Glutamatergic neuron (in vitro differentiated cells): Measurements from ENCODE around the gene FBP1. TPM values are rescaled to one million over a fixed set of nuclear protein-coding genes. Genes with fewer than 3 reads are reported as not detected.
A peak's percentile ranks its signal among the peaks of the same experiment; 100 is the strongest.

Source experiments
- DNase-seq: peaks from one replicate; pipeline ENCODE4 v3.0.0; 2022
- H3K27ac Mint-ChIP-seq: one replicate; pipeline ENCODE4 v1.8.0; 2020; ENCODE audit warnings: mild to moderate bottlenecking, mixed read lengths, inconsistent platforms; ENCODE audit not compliant: unreplicated experiment
- H3K27me3 Mint-ChIP-seq: one replicate; pipeline ENCODE4 v1.8.0; 2020; ENCODE audit warnings: mild to moderate bottlenecking, moderate library complexity, mixed read lengths, inconsistent platforms; ENCODE audit not compliant: unreplicated experiment
- H3K36me3 Mint-ChIP-seq: one replicate; pipeline ENCODE4 v1.8.0; 2020; ENCODE audit warnings: mild to moderate bottlenecking, mixed read lengths, inconsistent platforms; ENCODE audit not compliant: unreplicated experiment
- H3K4me1 Mint-ChIP-seq: one replicate; pipeline ENCODE4 v1.8.0; 2020; ENCODE audit warnings: mild to moderate bottlenecking, low read depth, mixed read lengths, inconsistent platforms; ENCODE audit not compliant: unreplicated experiment
- H3K4me3 Mint-ChIP-seq: one replicate; pipeline ENCODE4 v1.8.0; 2020; ENCODE audit warnings: mild to moderate bottlenecking, mixed read lengths, inconsistent platforms; ENCODE audit not compliant: unreplicated experiment
- H3K9me3 Mint-ChIP-seq: one replicate; pipeline ENCODE4 v1.8.0; 2020; ENCODE audit warnings: mild to moderate bottlenecking, moderate library complexity, mixed read lengths, inconsistent platforms; ENCODE audit not compliant: unreplicated experiment
- total RNA-seq: library from RNA; stranded (reverse); fragmentation: NEBNext Ultra II Directional; extraction: Animal tissue kit (Norgen Biotek cat#: 25700); gene quantifications from one replicate; pipeline ENCODE4 v1.2.1, GENCODE V29; 2021; ENCODE audit not compliant: unreplicated experiment
- TF ChIP-seq, protein P1 (sequence below): fragments of 200-600 bp; sonication (generic); IDR thresholded peaks from one replicate; pipeline ENCODE4 v1.5.0; 2021; ENCODE audit not compliant: partially characterized antibody, unreplicated experiment

Gene FBP1
- total RNA-seq, 1 donor from 2014 or later = not detected

DNA sequence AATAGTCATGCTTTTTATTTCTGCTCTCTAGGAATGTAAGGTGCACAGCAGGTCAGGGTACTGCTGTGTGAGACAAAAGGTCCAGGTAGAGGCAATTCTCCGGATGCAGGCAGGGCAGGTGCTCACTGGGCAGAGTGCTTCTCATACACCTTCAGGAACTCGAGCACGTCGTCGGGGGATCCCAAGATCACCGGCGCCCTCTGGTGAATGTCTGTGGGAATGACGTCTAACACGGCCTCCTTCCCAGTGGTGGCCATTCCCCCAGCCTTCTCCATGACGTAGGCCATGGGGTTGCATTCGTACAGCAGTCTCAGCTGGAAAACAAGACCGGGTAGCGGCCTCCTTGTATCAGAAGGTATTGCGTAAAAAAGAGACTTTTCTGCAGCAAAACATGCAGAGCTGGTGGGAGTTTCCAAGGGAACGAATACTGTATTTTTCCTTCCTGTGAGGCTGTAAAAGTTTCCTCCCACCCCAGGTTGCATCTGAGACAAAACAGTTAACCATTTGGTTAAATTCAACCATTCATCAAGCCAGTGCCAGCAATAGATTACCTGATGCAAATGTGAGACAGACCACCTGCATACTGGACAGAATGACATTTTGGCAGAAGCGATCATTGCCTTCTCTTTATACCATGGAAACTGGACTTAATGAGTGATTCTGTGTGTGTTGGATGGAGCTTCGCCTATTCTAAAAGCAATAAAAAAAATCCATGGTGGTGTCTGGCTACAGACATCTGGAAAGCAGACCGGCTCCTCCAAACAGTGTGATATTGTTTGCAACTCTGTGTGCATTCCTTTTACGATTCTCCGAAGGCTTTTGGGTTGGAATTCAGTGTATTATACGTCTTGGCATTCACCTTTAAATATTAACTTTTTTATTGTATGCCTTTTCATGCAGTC lies 35.8 kb downstream of the FBP1 start:
- Mint-ChIP-seq H3K27ac (no peak overlapping the region), H3K36me3 (no peaks in the 10 kb centered on the region), H3K4me1 (peaks cover 7% of the 10 kb centered on the region), H3K4me3 (no peak overlapping the region), H3K9me3 (no peaks in the 10 kb centered on the region), H3K27me3 (peaks cover 2% of the 10 kb centered on the region)
- TF ChIP-seq, protein P1, sequence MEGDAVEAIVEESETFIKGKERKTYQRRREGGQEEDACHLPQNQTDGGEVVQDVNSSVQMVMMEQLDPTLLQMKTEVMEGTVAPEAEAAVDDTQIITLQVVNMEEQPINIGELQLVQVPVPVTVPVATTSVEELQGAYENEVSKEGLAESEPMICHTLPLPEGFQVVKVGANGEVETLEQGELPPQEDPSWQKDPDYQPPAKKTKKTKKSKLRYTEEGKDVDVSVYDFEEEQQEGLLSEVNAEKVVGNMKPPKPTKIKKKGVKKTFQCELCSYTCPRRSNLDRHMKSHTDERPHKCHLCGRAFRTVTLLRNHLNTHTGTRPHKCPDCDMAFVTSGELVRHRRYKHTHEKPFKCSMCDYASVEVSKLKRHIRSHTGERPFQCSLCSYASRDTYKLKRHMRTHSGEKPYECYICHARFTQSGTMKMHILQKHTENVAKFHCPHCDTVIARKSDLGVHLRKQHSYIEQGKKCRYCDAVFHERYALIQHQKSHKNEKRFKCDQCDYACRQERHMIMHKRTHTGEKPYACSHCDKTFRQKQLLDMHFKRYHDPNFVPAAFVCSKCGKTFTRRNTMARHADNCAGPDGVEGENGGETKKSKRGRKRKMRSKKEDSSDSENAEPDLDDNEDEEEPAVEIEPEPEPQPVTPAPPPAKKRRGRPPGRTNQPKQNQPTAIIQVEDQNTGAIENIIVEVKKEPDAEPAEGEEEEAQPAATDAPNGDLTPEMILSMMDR = peak; percentile 59
- peak; percentile 80 for DNase-seq

DNA sequence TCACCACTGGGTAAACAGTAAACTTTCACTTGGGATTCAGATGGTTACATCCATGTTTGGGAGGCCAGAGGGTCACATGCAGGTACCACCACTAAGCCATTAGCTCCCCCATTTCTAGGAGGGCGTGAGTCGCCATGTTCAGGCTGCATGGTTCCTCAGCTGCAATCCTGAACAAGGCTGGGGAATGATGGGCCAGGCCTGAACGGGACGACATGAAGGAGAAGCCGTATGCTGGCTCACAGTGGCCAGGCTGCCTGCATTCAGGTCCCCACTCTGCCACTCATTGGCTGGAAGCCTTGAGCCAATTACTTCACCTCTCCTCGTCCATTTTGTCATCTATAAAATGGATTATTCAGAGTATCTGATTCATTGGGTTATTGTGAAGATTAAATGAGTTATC lies 36.7 kb downstream of the FBP1 start:
- TF ChIP-seq, protein P1 = no peak
- H3K9me3 Mint-ChIP-seq = no peaks in the 10 kb centered on the region

DNA sequence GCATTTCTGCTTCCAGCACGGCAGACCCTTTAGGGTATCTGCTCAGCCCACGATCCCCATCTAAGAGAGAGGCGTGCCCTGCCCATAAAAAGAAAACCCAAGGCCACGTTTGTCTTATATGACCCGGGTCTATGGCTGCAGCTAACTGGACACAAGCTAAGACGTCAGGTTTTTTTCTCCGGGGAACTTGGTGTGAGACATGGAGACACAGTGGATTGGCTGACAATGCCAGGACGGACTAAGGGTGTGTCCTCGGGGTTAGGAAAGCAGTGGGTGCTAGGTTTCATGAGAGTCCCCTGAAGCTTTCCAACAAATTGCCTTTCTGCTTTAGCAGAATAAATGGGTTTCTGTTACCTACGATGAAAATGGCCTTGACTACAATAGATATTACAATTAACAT lies 38.6 kb downstream of the FBP1 start:
- Mint-ChIP-seq H3K36me3 (no peaks in the 10 kb centered on the region), H3K9me3 (no peaks in the 10 kb centered on the region), H3K4me3 (no peak overlapping the region), H3K27me3 (peaks cover 2% of the 10 kb centered on the region), H3K27ac (no peak overlapping the region), H3K4me1 (no peaks in the 10 kb centered on the region)
- no peak for DNase-seq
- TF ChIP-seq, protein P1 = no peak

More for the DNA sequence above, 36.7 kb downstream of the FBP1 start:
- H3K36me3 Mint-ChIP-seq = no peaks in the 10 kb centered on the region
- no peak for DNase-seq
- no peak overlapping the region for H3K27ac Mint-ChIP-seq
- no peak overlapping the region for H3K4me3 Mint-ChIP-seq
- H3K4me1 Mint-ChIP-seq = peaks cover 3% of the 10 kb centered on the region
- H3K27me3 Mint-ChIP-seq = peaks cover 2% of the 10 kb centered on the region

DNA sequence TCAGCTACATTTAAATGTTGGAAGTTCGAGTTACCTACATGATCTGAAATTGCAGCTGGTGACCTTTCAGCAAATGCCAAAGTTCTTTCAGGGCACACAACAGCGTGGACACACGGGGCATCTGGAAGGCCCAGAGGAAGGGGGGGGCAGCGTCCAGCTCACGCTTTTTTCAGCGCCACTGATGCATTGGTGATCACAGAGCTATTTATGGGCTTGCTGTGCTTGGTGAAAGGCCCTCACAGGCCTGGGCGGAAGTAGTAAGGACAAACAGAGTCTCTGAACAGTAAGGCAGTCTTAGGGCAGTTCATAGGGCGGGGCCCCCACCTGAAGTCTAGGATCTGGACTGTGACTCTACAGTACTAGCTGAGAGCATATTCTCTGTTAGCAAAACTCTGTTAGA lies 39.1 kb downstream of the FBP1 start:
- Mint-ChIP-seq H3K4me3 (no peak overlapping the region), H3K27me3 (peaks cover under 1% of the 10 kb centered on the region), H3K9me3 (no peaks in the 10 kb centered on the region), H3K27ac (no peak overlapping the region), H3K4me1 (no peaks in the 10 kb centered on the region), H3K36me3 (no peaks in the 10 kb centered on the region)
- TF ChIP-seq, protein P1 = no peak
- DNase-seq = no peak

- Mint-ChIP-seq H3K27ac (no peak overlapping the region), H3K4me1 (no peaks in the 10 kb centered on the region), H3K27me3 (no peaks in the 10 kb centered on the region), H3K4me3 (no peak overlapping the region), H3K9me3 (no peaks in the 10 kb centered on the region), H3K36me3 (no peaks in the 10 kb centered on the region)
- TF ChIP-seq, protein P1 = no peak
- no peak for DNase-seq
Measured at GRCh38 chr9:94599102-94599501, 40.2 kb downstream of the FBP1 start.
